ENCODE results near the gene MS4A6E.

MS4A6E gene

DNA sequence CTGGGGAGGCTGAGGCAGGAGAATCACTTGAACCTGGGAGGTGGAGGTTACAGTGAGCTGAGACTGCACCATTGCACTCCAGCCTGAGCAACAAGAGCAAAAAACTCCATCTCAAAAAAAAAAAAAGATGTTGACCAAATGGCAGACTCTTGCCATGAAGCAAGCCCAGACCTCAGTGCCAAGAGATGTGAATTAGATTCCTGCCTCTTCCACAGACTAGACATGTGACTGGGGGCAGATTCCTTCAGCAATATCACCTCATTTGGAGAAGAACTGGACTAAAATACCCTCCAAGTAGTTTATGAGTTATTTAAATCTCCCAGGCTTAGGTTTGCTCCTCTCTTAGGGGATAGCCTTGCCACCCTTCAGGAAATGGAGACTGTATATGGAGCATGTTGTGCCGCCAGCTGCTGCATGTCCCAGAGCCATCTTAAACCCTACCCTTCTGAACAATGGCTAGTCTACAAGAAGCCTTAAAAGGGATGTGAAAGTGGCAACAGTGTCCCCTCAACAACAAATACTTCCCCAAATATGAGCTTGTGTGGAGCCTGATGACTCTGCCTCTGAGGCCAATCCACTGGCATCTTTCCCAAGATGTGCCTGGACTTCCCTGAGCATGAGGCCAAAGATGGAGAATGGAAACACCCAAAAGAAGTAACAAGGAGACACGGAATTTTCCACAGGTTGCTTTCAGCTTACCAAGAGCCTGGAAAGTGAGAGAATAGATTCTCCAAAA lies 50.5 kb downstream of the MS4A6E start:
- no peak for DNase-seq

DNA sequence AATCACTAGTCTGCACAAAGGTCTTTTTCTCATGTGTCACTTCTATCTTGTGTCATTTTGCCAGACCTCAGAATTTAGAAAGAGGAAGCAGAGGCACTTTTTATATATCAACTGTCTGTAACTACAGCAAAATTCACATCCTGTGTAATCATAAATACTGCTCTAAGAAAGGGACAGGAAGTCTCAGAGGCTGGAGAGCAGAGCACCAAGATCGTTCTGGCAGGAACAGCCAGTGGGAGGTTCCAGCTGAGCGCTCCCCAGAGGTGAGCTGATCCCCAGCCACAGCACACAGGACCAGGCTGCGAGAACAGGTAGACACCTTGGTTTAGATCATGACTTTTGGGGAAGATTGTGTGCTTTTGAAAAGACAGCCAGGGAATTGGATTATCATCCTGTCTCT lies 51.3 kb downstream of the MS4A6E start, which contains the start of gene MS4A7:
Gene MS4A7 (plus strand): TSS at position 179 of the 400 bp plus-strand sequence. CDS start 4,610 bp downstream, outside the sequence.
- no peak for DNase-seq

DNA sequence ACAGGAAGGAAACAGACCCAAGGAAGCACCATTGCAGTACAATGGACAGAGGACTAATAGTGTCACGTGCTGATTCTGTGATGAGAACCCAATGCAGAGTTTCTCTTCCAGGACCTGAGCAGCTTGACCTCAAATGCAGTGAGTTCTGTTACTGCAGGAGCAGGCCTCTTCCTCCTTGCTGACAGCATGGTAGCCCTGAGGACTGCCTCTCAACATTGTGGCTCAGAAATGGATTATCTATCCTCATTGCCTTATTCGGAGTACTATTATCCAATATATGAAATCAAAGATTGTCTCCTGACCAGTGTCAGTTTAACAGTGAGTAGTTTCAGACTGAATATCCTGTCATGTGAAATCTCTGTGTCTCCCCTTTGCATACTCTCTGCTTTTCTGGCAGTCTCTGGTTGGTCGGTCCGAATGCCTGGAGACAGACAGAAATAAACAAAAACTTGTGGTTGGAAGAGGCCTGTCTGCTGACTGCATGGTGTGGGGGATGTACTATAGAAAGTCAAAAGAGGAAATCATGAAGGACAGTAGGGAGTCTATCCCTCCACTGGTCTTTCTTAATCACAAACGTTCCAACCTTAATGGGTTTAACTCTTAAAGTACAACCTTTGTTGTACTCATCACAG lies 62.3 kb downstream of the MS4A6E start:
- no peak for DNase-seq

DNA sequence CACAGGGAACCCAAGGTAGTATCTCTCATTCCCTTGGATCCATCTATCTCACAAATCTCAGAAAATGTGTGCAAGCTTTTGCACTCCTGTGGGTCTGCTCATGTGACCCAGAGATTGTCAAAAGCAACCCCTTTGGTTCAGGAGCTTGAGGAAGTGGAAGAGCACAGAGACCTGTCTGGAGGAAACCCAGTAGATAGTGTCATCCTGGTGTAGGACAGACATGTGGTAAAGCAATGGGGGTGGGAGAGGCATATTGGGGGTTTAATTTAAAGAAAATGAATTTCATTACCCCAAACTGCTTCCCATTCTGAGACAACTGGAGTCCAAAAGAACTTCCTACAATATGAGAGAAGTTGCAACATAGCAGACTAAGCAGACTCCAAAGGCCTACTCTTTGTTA lies 63.4 kb downstream of the MS4A6E start:
- DNase-seq: no peak

Measured in 8988T (cell line).